TTC549 (cell line): Measurements from ENCODE around the gene SNAI1.
"Not testable (repeated sequence)": the region's sequence is repeated elsewhere in the genome, so short reads cannot be mapped to it uniquely, and the experiment has no call there.

ENCODE experiments used
- FAIRE-seq: peaks from 2 replicates; lab custom pipeline; 2012; peaks lifted over from hg19 to GRCh38; lab: Jason Lieb, UNC

Gene SNAI1

DNA sequence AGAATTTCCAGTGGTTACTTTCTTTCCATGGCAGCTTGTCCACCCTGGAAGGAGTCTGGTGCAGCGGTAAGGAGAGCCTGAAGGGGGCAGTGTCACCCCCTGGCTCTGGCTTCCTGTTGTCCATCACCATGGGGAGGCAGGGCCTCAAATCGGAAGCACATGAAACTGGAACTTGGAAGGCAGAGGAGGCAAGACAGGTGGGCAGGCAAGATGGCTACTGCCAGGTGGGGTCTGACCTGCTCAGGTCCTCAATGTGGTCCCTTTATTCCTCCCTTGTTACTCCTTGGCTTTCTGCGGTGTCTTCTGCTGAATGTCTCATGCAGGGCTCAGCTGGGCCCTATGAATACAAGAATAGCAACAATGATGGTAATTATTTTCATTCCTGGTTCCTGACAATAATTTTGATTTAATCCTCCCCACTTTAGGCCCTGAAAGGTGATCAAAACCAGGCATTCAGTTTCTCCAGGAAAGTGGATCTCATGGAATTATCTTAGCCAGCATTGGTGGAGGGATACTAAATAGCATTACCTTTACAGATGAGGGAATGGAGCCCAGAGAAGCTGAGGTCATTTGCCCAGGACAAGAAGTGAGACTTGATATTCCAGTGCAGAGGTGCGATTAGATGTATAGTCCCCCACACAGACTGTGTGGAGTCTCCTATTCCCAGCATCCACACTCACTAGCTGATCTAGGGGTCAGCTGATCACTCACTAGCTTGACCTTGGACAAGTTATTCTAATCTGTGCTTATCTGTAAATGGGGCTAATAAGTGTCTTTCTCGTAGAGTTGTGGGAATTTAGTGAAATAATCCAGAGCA, 17.6 kb upstream of the SNAI1 start:
- no peak for FAIRE-seq

DNA sequence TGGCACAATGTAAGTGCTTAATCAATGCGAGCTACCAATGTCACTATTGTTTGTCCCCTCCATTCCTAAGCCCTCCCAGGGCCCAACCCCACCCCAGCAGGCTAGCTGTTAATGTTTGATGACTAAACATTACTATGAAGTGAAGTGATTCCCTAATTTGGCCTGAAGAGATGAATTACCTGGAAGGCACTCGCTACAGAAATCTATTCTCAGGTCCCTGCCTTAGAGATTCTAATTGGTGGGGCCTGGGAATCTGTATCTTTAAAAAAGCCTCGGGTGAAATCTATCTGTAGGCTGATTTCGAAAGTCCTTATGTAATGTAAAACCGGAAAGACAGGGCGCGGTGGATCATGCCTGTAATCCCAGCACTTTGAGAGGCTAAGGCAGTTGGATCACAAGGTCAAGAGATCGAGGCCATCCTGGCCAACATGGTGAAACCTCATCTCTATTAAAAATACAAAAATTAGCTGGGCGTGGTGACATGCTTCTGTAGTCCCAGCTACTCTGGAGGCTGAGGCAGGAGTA, 16.9 kb upstream of the SNAI1 start:
- no peak for FAIRE-seq

DNA sequence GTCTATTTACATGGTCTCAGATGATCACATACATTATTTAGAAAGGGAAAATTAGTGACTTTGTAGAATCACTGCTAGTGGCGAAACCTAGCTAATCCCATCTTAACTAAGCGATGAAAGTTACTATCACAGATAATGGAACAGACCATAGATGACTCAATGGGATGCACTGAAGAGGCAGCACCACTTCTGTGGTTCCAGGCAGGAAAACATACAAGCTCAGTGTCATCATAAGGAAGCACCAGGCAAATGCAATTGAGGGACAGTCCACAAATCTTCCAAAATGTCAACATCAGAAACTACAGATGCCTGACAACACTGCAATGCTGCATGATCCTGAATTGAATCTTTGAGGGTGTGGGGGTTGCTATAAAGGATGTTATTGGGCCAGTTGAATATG, 15.9 kb upstream of the SNAI1 start:
- FAIRE-seq: no peak

DNA sequence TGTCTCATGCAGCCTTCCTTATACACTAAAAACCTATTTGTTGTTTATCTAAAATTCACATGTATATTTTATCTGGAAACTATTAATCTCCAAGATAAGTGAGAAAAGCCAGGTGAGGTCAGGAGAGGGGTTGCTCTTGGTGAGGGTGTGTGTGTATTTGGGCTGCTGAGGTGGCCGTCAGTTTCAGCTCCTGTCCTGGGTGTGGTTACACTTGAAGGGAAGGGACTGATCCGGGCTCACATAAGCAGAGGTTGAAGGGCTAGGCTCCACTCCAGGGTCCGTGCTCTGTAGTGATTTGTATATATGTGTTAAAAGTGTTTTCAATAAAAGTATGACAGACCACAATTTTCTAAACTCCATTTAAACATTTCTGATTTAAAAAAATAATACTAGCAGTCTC, 13.5 kb upstream of the SNAI1 start:
- no peak for FAIRE-seq

DNA sequence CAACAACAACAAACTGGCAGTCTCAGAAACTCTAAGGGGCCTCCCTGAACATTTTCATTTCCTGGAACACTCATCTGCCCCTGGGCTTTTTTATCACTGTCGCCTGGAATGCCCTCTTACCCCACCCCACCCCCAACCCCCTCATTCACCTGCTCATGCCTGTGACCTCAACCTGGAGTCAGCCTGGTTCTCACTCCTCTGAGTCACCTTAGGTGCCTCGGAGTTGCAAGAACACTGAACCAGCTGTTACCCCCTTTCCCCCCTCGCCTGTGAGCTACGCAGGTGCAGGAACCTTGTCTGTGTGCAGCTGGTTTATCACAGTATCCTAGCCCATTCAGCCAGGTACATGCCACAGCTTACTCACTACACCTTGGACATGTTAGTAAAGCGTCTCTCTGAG, 12.8 kb upstream of the SNAI1 start:
- FAIRE-seq: no peak

DNA sequence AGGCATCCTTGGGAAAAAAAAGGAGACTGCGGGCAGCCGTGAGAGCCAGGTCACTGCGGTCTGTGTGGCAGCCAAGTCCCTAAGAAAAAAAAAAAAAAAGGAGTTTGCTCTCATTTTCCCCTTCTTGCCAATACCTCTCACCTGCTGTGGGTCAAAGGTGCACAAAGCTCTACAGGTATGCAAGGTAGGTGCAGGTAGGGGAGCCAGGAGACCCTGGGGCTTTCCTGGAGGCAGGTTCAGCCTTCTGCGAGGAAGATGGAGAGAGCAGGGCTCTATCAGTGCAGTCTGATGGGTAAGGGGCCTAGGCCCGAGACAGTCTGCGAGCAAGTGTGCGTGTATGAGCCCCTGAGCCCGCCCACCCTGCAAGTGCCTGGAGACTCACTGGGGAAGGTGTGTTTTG, 12.3 kb upstream of the SNAI1 start:
- FAIRE-seq: no peak

DNA sequence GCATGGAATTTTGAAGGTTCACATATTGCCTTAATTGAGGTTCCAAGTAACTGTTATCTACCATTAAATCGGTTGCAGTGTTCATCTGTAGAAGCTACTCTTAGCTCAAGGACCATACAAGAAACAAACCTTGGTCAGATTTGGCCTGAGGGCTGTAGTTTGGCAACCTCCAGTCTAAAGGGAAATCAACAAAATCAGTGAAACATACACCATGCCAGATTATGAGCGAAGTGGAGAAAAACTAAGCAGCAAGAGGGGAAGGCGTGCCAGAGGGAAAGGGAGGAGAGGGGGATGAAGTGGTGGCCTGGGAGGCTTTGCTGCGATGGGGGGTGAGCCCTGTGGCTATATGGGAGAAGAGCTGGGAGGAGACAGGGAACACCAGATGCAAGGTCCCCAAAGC, 8.8 kb upstream of the SNAI1 start:
- no peak for FAIRE-seq

DNA sequence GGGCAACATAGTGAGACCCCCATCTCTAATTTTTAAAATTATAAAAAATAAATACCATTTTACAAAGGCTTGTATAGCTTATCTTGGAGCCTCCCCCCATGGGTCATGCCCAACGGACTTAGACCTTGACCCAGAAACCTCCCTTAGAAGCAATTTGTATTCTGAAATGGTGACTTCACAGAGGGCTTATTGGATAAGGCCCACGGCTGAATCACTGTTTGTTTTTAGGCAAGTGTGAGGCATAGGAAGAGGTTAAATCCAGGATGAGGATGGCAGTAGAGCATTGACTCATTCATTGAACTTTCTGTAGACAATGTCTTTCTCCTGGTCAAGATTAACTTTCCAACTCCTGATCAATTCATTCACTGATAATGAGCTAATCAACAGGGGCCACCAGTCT, 6.2 kb upstream of the SNAI1 start:
- FAIRE-seq: no peak

DNA sequence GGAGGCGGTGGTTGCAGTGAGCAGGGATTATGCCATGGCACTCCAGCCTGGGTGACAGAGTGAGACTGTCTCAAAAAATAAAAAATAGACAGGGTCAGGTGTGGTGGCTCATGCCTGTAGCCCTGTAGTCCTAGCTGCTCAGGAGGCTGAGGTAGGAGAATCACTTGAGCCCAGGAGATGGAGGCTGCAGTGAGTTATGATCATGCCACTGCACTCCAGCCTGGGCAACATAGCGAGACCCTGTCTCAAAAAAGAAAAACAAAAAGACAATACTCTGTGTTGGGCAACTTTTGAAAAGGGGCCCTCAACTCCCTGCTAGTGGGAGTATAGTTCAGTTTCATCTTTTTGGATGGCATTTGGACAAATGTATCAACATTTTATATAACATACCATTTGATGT, 5.0 kb upstream of the SNAI1 start:
- FAIRE-seq: not testable (repeated sequence)

DNA sequence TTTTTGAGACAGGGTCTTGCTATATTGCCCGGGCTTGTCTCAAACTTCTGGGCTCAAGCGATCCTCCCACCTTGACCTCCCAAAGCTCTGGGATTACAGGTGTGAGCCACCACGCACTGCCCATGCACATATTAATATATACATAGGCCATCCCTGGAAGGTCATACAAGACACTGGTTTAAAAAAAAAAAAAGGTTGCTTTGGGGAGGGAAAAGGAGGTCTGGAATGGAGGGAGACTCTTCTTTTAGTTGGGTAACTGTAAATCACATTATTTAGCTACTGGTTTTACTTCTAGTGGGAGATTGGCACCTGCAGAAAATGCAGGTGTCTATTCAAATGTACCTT, 4.1 kb upstream of the SNAI1 start:
- no peak for FAIRE-seq

DNA sequence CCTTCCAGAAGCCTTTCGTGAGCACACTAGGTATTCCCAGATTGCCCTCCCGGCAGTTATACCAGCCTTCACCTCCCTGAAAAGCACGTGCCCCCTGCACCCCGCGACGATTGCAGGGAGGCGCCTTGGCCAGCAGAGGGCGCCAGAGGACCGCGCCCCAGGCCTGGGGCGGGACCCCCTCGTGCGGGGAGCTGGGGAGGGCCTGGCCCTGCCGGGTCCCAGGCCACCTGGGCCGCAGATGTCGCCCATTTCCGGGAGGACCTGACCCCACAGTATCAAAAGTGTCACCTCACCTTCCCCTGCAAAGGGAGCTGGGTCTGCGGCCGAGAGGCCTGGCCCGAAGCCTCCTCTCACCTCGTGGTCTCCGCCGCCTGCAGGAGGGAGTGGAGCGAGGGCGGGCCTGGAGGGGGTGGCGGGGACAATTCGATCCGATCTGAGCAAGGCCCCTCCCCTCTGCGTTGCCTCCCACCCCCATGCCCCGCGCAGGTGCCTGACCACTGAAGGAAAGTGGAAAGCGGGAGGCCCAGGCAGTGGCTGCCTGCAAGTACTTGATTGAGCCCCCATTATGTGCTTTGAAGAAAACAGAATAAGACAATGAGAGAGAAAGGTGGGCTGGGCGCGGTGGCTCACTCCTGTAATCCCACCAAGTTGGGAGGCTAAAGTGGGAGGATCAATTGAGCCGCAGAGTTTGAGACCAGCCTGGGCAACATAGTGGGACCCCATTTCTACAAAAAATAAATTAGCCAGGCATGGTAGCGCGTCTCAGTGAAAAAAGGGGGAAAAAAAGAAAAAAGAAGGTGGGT, 3.5 kb upstream of the SNAI1 start:
- FAIRE-seq: no peak

DNA sequence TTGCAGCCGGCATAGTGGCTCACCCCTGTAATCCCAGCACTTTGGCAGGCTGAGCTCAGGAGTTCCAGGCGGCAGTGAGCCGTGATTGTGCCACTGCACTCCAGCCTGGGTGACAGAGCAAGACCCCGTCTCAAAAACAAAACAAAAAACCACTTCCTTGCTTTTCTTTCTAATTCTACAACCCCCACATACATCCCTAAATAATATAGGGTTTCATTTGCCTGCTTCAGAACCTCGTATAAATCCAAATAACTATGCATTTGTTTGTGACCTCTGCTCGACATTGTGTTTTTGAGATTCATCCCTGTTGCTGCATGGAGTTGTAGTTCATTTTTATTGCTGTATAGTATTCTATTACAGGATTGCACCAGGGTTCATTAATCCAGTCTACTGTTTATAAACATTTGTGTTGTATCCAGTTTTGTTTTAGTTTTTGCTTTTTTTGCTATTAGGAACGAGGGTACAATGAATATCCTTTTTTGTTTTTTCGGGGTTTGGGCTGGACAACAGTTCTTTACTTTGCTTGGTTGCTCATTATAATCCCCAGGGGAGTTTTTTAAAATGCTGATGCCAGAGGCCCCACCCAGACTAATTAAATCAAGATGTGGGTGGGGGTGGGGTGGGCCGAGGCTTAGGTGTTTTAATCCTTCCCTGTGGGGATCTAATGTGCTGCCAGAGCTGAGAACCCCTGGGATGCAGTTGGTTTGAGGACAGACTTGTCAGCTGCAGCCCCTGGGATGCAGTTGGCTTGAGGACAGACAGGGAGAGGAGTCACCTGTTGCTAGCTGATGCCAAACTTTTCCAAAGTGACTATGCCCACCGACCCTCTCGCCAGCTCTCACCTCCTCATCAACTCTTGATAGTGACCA, 2.4 kb upstream of the SNAI1 start:
- FAIRE-seq: no peak

DNA sequence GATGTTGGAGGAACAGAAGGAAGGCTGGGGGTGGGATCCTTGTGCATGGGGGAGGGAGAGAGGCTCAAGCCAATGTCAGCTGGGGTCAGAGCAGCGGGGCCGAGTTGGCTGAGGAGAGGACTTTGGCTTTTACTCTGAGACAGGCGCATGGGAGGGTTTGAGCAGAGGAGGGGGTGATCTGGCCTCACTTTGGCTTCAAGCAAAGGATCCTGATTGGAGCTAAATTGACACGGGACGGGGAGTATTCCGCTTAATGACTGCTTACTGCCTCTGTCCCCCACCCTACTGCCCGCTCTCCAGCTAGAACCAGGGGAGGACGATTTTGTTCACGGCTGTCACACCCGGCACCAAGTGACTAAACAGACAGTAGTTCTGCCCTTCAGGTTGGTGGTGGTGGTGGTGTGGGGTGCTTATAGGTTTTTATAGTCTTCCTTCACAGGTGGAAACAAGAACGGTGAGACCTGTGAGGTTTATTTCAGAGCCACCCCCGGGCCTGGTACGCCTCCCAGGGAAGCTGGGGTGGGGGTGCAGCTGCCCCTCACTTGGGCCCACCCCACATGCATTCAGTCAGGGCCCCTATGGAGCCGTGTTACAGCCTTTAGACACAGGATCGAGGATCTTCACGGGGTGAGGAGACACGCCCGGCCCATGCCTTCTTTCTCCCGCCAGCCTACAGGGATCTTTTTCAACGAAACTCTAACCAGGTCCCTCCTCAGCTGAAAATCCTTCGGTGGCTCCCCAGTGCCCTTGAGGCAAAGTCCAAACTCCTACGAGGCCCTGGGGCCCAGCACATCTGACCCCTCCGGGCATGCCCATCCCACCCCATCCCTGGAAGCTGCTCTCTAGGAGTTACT, 1.3 kb upstream of the SNAI1 start:
- no peak for FAIRE-seq

DNA sequence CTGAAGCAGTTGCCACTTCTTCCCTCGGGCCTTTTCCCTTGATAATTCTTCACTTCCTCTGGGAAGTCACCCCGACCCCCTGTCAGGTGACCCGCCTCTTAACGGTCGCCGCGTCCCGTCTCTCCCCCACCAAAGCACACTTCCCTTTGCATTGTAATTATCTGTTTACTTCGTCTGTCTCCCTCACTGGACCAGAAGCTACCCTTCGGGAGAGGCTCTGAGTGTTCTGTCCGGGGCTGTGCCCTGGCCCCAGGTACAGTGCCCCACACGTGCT, 771 bp upstream of the SNAI1 start:
- no peak for FAIRE-seq

DNA sequence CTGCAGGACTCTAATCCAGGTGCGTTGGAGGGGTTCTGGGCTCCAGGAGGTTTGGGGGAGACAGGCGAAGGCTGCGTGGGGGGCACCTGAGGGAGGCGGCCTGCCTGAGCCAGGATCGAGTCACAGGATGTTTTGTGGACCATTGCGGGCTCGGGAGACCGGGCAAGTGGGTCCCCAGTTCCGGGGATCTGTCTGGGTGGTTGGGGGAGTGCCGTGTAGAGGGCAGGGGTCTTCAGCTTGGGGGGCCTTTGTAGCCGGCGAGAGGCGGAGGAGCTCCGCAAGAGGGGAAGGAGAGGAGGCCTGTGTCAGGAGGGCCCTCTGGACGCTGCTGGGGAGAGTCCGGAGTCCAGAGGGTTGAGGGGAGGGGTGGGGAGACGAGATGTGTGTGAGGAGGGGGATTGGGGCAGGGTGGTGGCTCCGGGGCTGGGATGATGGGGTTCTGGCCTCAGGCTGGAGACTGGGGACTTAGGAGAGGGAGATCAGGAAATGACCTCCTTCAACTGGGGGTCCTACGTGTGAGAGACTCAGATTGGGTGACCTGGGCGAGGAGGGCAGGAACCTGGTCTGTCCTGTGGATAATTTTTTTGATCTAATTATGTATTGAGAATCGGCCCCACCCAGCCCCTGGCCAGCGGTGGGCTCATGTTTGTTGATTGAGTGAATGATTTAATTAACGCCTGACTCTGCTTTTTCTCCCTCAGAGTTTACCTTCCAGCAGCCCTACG, 505 bp downstream of the SNAI1 start:
- FAIRE-seq: no peak

DNA sequence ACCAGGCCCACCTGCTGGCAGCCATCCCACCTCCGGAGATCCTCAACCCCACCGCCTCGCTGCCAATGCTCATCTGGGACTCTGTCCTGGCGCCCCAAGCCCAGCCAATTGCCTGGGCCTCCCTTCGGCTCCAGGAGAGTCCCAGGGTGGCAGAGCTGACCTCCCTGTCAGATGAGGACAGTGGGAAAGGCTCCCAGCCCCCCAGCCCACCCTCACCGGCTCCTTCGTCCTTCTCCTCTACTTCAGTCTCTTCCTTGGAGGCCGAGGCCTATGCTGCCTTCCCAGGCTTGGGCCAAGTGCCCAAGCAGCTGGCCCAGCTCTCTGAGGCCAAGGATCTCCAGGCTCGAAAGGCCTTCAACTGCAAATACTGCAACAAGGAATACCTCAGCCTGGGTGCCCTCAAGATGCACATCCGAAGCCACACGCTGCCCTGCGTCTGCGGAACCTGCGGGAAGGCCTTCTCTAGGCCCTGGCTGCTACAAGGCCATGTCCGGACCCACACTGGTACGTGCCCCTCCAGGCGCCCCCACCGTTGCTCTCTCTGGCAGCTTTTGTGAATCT, 1.1 kb downstream of the SNAI1 start:
- no peak for FAIRE-seq

DNA sequence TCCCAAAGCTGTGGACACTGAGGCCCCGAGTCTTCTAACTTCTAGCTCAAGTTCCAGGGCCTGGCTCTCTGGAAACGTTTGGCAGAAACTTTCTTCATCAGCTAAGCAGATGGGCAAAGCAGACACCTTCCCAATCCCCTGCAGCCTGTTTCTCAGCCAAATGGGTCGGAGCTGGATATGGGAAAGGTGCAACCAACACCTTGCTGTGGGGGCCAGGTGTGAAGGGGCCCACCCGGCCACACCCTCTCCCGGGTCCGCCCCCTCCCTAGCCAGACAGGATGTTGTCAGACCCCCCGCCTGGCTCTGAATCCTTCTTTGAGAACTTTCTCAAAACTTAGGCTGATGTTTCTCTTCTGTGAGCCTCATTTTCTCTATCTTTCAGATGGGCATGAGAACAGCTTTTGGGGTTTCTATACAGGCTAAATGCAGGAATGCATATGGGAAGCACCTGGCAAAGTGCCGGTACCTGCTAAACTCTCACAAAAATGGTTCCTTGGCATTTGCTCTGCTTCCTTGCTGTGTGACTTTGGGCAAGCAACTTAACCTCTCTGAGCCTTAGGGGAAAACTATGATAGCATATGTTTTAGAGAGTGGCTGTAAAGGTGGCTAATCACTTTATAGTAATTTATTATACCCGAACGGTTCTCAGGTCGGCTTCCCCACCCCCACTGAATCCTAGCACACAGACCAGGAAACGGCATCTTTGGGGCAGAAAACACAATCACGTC, 1.8 kb downstream of the SNAI1 start:
- no peak for FAIRE-seq

DNA sequence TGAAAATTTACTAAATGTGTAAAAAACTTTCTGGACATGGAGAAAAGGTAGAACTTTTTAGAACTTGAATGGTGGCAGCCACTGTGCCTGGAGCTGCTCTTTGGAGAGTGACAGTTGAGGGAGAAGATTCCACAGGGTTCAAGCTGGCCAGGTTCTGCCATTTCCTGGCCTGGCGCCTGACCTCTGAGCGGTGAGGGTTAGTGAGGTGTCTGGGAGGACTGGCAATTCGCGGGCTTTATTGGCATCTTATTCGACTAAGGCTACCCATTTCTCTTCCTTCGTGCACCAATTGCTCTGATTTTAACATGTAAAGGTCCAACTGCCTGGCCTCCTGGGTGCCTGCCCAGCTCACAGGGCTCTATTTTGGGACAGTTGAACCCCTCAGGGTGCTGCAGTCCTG, 2.4 kb downstream of the SNAI1 start:
- FAIRE-seq: no peak

DNA sequence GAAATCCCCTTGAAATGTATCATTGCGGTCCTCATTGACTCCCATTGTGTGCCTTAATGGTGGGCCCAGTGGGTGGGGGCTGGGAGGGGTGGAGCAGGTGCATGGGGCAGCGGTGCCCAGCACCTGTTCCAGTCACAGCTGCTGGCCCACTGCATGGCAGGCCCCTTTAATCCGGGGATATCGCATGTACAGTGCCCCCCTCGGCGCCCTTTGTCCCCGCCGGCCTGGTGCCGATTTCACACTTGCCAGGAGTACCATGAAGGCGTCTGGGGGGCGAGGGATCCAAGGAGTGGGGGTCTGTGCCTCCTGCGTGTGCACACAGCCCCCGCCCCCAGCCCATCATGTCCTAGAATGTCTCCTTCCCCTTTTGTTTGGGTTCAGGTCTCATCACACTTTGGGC, 2.8 kb downstream of the SNAI1 start:
- no peak for FAIRE-seq

DNA sequence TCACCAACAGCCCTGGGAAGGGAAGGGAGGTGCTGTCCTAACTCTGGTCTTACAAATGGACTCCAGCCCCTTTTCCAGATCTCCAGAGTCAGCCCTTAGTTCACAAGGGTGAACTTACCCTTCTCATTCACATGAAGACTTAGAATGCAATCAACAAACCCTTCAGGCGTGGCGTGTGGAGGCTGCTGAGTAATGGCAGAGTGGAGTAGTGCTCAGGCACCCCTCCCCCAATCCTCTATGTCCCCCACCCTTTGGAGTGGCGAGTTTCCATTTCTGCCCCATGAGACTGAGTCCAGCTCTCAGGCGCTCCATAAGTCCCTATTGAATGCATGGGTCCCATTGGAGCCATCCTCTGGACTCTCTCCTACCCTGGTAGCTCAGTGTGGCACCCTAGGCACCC, 3.3 kb downstream of the SNAI1 start:
- FAIRE-seq: no peak
